Astrocyte (in vitro differentiated cells and primary cell): Measurements from ENCODE around the gene CD99L2.

ENCODE experiments used
- EZH2 ChIP-seq: IDR thresholded peaks from 2 replicates; pipeline ENCODE4 v1.6.1; 2012; ENCODE audit warnings: mild to moderate bottlenecking, low read length, inconsistent platforms; ENCODE audit not compliant: insufficient read depth
- TF ChIP-seq, protein P1 (sequence below): IDR thresholded peaks from 2 replicates; pipeline ENCODE4 v1.5.1; 2011; ENCODE audit warnings: low read depth, mild to moderate bottlenecking, inconsistent platforms, low read length, moderate library complexity; ENCODE audit not compliant: insufficient read depth

DNA sequence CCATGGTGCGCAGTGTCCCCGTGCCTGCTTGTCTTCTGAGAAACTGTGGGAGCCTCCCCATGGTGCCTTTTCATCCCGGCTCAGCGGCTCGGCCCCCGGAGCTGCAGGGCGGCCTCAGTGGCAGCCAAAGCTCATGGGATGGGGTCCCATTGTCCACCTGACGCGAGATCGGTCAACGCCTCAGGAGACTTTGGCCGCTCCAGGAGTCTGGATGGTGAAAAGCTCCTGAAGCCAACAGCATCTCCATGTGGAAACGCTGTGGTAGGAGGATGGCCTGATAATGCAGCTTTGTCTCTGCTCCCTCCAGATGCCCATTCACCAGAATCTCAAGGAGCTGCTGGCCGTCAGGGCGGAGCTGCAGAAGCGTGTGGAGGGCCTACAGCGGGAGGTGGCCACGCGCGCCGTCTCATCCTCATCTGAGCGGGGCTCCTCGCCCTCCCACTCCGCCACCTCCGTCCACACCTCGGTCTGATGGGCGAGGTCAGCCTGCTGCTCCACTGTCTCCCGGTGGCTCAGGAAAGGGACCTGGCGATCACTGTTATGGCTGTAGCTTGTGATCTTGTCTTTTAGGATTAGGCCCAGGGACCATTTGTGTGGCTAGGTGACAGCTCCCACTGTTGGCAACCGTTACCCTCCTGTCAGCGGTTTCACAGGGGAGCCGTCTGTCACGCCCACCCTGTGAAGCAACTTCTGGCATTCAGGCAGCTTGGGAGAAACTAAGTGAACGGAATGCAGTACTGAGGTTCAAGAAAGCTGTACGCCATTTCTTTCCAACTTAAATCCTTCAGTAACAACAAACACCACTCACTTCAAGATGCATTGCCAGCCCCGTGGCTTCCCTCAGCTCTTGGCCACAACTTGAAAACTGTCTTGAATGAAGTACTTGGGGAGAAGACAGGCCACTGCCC is 136.0 kb downstream of the CD99L2 start:
- TF ChIP-seq, protein P1, sequence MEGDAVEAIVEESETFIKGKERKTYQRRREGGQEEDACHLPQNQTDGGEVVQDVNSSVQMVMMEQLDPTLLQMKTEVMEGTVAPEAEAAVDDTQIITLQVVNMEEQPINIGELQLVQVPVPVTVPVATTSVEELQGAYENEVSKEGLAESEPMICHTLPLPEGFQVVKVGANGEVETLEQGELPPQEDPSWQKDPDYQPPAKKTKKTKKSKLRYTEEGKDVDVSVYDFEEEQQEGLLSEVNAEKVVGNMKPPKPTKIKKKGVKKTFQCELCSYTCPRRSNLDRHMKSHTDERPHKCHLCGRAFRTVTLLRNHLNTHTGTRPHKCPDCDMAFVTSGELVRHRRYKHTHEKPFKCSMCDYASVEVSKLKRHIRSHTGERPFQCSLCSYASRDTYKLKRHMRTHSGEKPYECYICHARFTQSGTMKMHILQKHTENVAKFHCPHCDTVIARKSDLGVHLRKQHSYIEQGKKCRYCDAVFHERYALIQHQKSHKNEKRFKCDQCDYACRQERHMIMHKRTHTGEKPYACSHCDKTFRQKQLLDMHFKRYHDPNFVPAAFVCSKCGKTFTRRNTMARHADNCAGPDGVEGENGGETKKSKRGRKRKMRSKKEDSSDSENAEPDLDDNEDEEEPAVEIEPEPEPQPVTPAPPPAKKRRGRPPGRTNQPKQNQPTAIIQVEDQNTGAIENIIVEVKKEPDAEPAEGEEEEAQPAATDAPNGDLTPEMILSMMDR = no peak
- TF ChIP-seq EZH2 = no peak
